HCT116 (cell line): Measurements from ENCODE around the gene SSH2. TPM values are rescaled to one million over a fixed set of nuclear protein-coding genes. Genes with fewer than 3 reads are reported as not detected.

Experiments
- ATAC-seq: fragments of 200-7000 bp; cut with Tn5 transposase; 2 replicates; pipeline ENCODE4 v1.9.1; 2020; ENCODE audit warnings: mild to moderate bottlenecking, moderate library complexity
- BruUV-seq: library from RNA; stranded (reverse); fragments of 400-500 nt; replicated peaks from 2 replicates; lab custom pipeline; 2021; lab: Mats Ljungman, UMichigan
- CTCF ChIA-PET: fragments of 300-600 bp; sonication (Branson Sonifier 250); formaldehyde crosslinking; loops from one replicate; lab custom pipeline; 2021; ENCODE audit warnings: antibody characterized with exemption; lab: Charles Lee
- POLR2A ChIA-PET: fragments of 300-600, 350-600 bp; sonication (Branson Sonifier 250); formaldehyde crosslinking; loops from one replicate; lab custom pipeline; 2021; ENCODE audit warnings: antibody characterized with exemption; lab: Charles Lee
- RAD21 ChIA-PET, 2 experiments: fragments of 300-600 bp; sonication (Branson Sonifier 250); formaldehyde crosslinking; loops; one replicate each; lab custom pipeline; 2023; ENCODE audit warnings: low total read pairs in 2 of 2; ENCODE audit not compliant: uncharacterized antibody in 2 of 2, unreplicated experiment in 2 of 2, low non-redundant PET in 1 of 2; lab: Charles Lee
- DNase-seq: peaks from one replicate; pipeline ENCODE4 v3.0.0-alpha.2; 2010; ENCODE audit warnings: low read depth, low spot score
- H2AFZ ChIP-seq: fragments of 200-600 bp; shearing (Covaris generic), sonication (generic); 2 replicates; pipeline ENCODE4 v1.6.1; 2017; ENCODE audit warnings: low read depth, mixed run types, mixed read lengths, antibody characterized with exemption, low read length; ENCODE audit not compliant: poor library complexity, severe bottlenecking
- H3K27ac ChIP-seq: 2 replicates; pipeline ENCODE4 v1.5.1; 2012; ENCODE audit warnings: low read depth, low read length
- H3K27me3 ChIP-seq: fragments of 200-600 bp; sonication (generic); 2 replicates; pipeline ENCODE4 v1.6.1; 2016; ENCODE audit warnings: mixed run types, low read length, mixed read lengths; ENCODE audit not compliant: insufficient read depth
- H3K36me3 ChIP-seq, 2 experiments: fragments of 200-500 bp in 1 of 2; fragments of 200-600 bp in 1 of 2; sonication (Bioruptor generic) in 1 of 2; sonication (generic) in 1 of 2; 2 replicates each; pipeline versions ENCODE4 v1.5.1 to v1.6.1; 2014 to 2016; ENCODE audit warnings: low read length in 2 of 2, inconsistent platforms in 1 of 2, mixed read lengths in 1 of 2, mixed run types in 1 of 2; ENCODE audit not compliant: insufficient read depth in 2 of 2, control insufficient read depth in 1 of 2
- H3K4me1 ChIP-seq, 2 experiments: fragments of 200-600 bp in 1 of 2; sonication (generic) in 1 of 2; 2 replicates each; pipeline versions ENCODE4 v1.5.1 to v1.6.1; 2012 to 2017; ENCODE audit warnings: low read length in 2 of 2, inconsistent platforms in 1 of 2, mild to moderate bottlenecking in 1 of 2, mixed read lengths in 1 of 2, mixed run types in 1 of 2, moderate library complexity in 1 of 2; ENCODE audit not compliant: insufficient read depth in 2 of 2, control insufficient read depth in 1 of 2
- H3K4me2 ChIP-seq: fragments of 200-600 bp; sonication (generic); 2 replicates; pipeline ENCODE4 v1.6.1; 2017; ENCODE audit warnings: mixed run types, low read length, mixed read lengths
- H3K4me3 ChIP-seq, 2 experiments: fragments of 200-600 bp in 1 of 2; sonication (generic) in 1 of 2; replicated peaks in 1 of 2; 2 replicates each; pipeline ENCODE4 v1.5.1; 2011 to 2016; ENCODE audit warnings: low read length in 2 of 2, control low read depth in 1 of 2, low read depth in 1 of 2, mild to moderate bottlenecking in 1 of 2, mixed read lengths in 1 of 2, mixed run types in 1 of 2
- H3K79me2 ChIP-seq: fragments of 200-600 bp; sonication (generic); 2 replicates; pipeline ENCODE4 v1.6.1; 2017; ENCODE audit warnings: mild to moderate bottlenecking, mixed run types, low read length, moderate library complexity, mixed read lengths; ENCODE audit not compliant: insufficient read depth
- H3K9ac ChIP-seq: fragments of 200-600 bp; sonication (generic); 2 replicates; pipeline ENCODE4 v1.6.1; 2016; ENCODE audit warnings: low read length, mixed read lengths
- H3K9me2 ChIP-seq: fragments of 200-600 bp; sonication (generic), shearing (Covaris generic); 2 replicates; pipeline ENCODE4 v1.6.1; 2017; ENCODE audit warnings: mixed run types, mild to moderate bottlenecking, moderate library complexity; ENCODE audit not compliant: insufficient read depth
- H3K9me3 ChIP-seq, 2 experiments: fragments of 200-500 bp in 1 of 2; fragments of 200-600 bp in 1 of 2; sonication (Bioruptor generic) in 1 of 2; sonication (generic) in 1 of 2; 2 replicates each; pipeline ENCODE4 v1.6.1; 2014 to 2017; ENCODE audit warnings: low read length in 2 of 2, mixed read lengths in 2 of 2, inconsistent platforms in 1 of 2, low read depth in 1 of 2, mild to moderate bottlenecking in 1 of 2, mixed run types in 1 of 2, moderate library complexity in 1 of 2; ENCODE audit not compliant: control insufficient read depth in 1 of 2, insufficient read depth in 1 of 2
- H4K20me1 ChIP-seq: fragments of 200-600 bp; sonication (generic), shearing (Covaris generic); 2 replicates; pipeline ENCODE4 v1.6.1; 2017; ENCODE audit warnings: mixed run types, mild to moderate bottlenecking, moderate library complexity; ENCODE audit not compliant: insufficient read depth
- ATF3 ChIP-seq: IDR thresholded peaks from 2 replicates; pipeline ENCODE4 v1.6.1; 2012
- CBX3 ChIP-seq: IDR thresholded peaks from 2 replicates; pipeline ENCODE4 v1.6.1; 2012; ENCODE audit warnings: low read depth
- EGR1 ChIP-seq: IDR thresholded peaks from 2 replicates; pipeline ENCODE4 v1.6.1; 2012; ENCODE audit warnings: low read depth
- ELF1 ChIP-seq: IDR thresholded peaks from 2 replicates; pipeline ENCODE4 v1.6.1; 2012; ENCODE audit warnings: low read depth, borderline replicate concordance
- EZH2 ChIP-seq: fragments of 200-600 bp; sonication (generic); IDR thresholded peaks from 2 replicates; pipeline ENCODE4 v1.6.1; 2017; ENCODE audit warnings: antibody characterized with exemption, mixed run types
- EZH2phosphoT487 ChIP-seq: fragments of 200-600 bp; IDR thresholded peaks from 2 replicates; pipeline ENCODE4 v1.6.1; 2018; ENCODE audit warnings: antibody characterized with exemption, borderline replicate concordance
- POLR2A ChIP-seq: IDR thresholded peaks from 2 replicates; pipeline ENCODE4 v1.7.0; 2011; ENCODE audit warnings: borderline replicate concordance; ENCODE audit not compliant: insufficient read depth, insufficient read length; ENCODE audit errors: extremely low read depth
- RAD21 ChIP-seq: IDR thresholded peaks from 2 replicates; pipeline ENCODE4 v1.6.1; 2012; ENCODE audit warnings: low read depth, mild to moderate bottlenecking
- REST ChIP-seq: IDR thresholded peaks from 2 replicates; pipeline ENCODE4 v1.6.1; 2012; ENCODE audit warnings: low read depth
- SIN3A ChIP-seq: IDR thresholded peaks from 2 replicates; pipeline ENCODE4 v1.6.1; 2012; ENCODE audit warnings: low read depth
- SP1 ChIP-seq: IDR thresholded peaks from 2 replicates; pipeline ENCODE4 v1.6.1; 2012; ENCODE audit warnings: low read depth
- SRF ChIP-seq: IDR thresholded peaks from 2 replicates; pipeline ENCODE4 v1.6.1; 2012; ENCODE audit warnings: low read depth
- intact Hi-C: fragments of 100-400 bp; cut with micrococcal nuclease; formaldehyde crosslinking; loops from 2 replicates; pipeline ENCODE4 v1.10.0; 2022
- total RNA-seq: library from RNA; stranded (reverse); gene quantifications from one replicate; pipeline ENCODE4 v1.2.1, GENCODE V29; 2021; ENCODE audit not compliant: unreplicated experiment

The SSH2 gene
- total RNA-seq, 1 experiment from 2014 or later: 17.0 TPM

GRCh38 chr17:29687596-29687995 lies 242.4 kb downstream of the SSH2 start:
- intact Hi-C loops: loop anchor here (10.0 kb wide), 1 partner anchor 57 kb away; no protein-coding TSS in a partner anchor
- no peaks in the 10 kb centered on the region for H3K79me2 ChIP-seq
- no peaks in the 10 kb centered on the region for H3K27me3 ChIP-seq
- ATAC-seq: no peak
- no peak overlapping the region for H3K4me3 ChIP-seq
- H4K20me1 ChIP-seq: no peaks in the 10 kb centered on the region
- no peak for DNase-seq
- H3K36me3 ChIP-seq: no peaks in the 10 kb centered on the region
- H3K9me2 ChIP-seq: no peaks in the 10 kb centered on the region
- no peak overlapping the region for H3K27ac ChIP-seq
- CTCF ChIA-PET: no interaction called here
- H3K9ac ChIP-seq: no peak overlapping the region
- TF ChIP-seq REST (no peak), SP1 (no peak), POLR2A (no peak), EGR1 (no peak), ELF1 (no peak), CBX3 (no peak), SRF (no peak), EZH2 (no peak), EZH2phosphoT487 (no peak), SIN3A (no peak), ATF3 (no peak), RAD21 (no peak)
- H2AFZ ChIP-seq: no peak overlapping the region
- H3K4me1 ChIP-seq: peaks cover 0 to 15% of the 10 kb centered on the region in 2 experiments; a peak in 3 of 4 replicates
- RAD21 ChIA-PET: no interaction called here
- no peak overlapping the region for H3K4me2 ChIP-seq
- H3K9me3 ChIP-seq: no peaks in the 10 kb centered on the region
- POLR2A ChIA-PET: no interaction called here
- no TSS peak for BruUV-seq
